ENCODE measurements around the gene GLIS1.

Gene GLIS1

DNA sequence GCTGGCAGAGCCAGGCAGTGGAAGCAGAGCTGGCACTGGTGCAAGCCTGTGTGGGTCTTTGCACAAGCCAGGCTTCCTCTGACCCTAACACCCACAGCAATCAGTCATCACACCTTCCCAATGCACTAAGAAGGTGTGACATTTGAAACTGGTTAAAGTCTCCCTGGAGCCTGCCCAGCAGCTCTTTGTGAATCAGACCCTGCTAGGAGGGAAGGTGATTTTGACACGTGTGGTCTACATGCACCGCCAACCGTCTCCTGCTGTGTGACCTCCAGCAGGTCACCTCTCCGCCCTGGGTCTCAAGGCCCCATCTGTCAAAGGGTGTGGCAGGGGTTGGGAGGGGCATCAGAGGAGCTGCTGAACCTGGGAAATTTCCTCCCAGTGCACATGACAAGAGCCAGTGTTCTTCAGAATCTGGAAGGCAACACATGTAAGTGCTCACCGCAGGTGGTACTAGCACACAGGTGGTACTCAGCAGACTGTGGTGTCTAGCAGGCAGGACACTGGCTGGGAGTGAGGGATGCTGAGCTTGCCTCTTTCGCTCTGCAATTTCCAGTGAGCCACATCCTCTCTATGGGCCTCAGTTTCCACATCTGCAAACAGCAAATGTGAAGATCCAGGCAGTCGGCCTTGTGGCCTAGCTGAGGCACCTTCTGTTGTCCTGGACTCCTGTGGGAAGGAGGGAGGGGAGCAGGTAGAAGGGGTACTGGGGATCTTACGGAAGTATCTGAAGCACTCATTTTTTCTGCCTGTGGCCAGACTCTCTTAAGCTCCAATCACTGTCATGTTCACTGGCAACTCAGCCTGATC lies 156.5 kb downstream of the GLIS1 start:
- DNase-seq: no peak
- TF ChIP-seq, protein P1, sequence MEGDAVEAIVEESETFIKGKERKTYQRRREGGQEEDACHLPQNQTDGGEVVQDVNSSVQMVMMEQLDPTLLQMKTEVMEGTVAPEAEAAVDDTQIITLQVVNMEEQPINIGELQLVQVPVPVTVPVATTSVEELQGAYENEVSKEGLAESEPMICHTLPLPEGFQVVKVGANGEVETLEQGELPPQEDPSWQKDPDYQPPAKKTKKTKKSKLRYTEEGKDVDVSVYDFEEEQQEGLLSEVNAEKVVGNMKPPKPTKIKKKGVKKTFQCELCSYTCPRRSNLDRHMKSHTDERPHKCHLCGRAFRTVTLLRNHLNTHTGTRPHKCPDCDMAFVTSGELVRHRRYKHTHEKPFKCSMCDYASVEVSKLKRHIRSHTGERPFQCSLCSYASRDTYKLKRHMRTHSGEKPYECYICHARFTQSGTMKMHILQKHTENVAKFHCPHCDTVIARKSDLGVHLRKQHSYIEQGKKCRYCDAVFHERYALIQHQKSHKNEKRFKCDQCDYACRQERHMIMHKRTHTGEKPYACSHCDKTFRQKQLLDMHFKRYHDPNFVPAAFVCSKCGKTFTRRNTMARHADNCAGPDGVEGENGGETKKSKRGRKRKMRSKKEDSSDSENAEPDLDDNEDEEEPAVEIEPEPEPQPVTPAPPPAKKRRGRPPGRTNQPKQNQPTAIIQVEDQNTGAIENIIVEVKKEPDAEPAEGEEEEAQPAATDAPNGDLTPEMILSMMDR (IDR thresholded peaks at IDR 0.05; ENCODE audit: low read depth, low read length, missing control alignments): no peak
- no peak overlapping the region for H3K27ac ChIP-seq
- in situ Hi-C loops (cut with HindIII; ENCODE audit: low pct_ligation_motif_present, low sequenced_read_pairs): no loop called here
- no peaks in the 10 kb centered on the region for H3K36me3 ChIP-seq (replicated peaks)
- H3K27me3 ChIP-seq (replicated peaks): no peaks in the 10 kb centered on the region
- H3K4me3 ChIP-seq (ENCODE audit: low read depth, low read length): no peak overlapping the region

DNA sequence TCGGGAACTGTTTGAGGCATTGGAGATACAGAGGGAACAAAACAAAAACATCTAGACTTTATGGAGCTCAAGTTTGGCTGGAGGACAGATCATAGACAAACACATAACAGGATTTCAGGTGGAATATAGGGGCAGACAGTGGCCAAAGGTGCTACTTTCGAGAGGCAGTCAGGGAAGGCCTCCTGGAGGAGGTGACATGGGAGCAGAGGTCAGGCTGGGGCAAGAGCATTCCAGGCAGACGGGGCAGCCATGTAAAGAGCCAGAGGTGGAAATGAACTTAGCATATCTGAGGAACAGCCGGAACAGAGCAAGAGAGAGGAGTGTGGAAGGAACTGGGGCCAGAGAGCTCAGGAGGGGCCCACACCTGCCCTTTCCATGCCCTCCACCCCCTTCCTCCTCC lies 157.5 kb downstream of the GLIS1 start:
- no peak for DNase-seq
- Histone ChIP-seq H3K4me3 (ENCODE audit: low read depth, low read length) (no peak overlapping the region), H3K27ac (no peak overlapping the region), H3K36me3 (replicated peaks) (no peaks in the 10 kb centered on the region), H3K27me3 (replicated peaks) (no peaks in the 10 kb centered on the region)
- TF ChIP-seq, protein P1 (IDR thresholded peaks at IDR 0.05; ENCODE audit: low read depth, low read length, missing control alignments): no peak
- in situ Hi-C loops (cut with HindIII; ENCODE audit: low pct_ligation_motif_present, low sequenced_read_pairs): no loop called here

DNA sequence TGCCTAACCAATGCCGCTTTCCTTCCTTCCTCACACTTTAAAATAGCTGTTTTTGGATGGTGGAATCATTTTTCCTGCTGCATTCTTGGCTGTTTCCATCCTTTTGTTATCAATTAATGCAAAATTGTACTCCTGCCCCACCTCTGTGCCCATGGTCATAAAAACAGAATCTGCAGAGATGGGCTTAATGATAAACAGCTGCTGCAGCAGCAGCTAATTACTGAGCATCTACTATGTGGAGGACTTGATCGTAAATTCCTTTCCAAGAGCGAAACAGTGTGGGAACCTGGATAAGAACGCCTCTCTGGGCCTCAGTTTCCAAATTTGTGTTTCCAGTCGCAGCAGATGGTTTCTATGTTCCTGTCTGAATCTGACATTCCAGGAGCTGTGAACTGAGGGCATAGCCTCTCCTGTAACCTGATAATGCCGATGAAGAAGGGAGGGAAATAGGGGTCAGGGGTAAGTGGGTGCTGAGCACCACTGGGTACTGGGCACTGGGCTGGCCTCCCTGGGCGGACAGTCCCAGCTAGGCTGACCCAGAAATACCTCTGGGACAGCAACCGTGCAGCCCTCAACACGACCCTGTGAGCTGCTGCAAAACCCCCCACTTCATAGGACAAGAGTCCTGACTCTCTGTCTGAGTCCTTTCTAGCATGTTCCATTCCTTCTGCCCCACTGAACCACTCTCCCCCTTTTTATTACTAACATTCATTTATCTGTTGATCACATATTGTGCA lies 158.1 kb downstream of the GLIS1 start:
- no peak overlapping the region for H3K4me3 ChIP-seq (ENCODE audit: low read depth, low read length)
- H3K36me3 ChIP-seq (replicated peaks): no peaks in the 10 kb centered on the region
- in situ Hi-C loops (cut with HindIII; ENCODE audit: low pct_ligation_motif_present, low sequenced_read_pairs): no loop called here
- H3K27ac ChIP-seq: no peak overlapping the region
- TF ChIP-seq, protein P1 (IDR thresholded peaks at IDR 0.05; ENCODE audit: low read depth, low read length, missing control alignments): no peak
- DNase-seq: no peak
- H3K27me3 ChIP-seq (replicated peaks): no peaks in the 10 kb centered on the region

DNA sequence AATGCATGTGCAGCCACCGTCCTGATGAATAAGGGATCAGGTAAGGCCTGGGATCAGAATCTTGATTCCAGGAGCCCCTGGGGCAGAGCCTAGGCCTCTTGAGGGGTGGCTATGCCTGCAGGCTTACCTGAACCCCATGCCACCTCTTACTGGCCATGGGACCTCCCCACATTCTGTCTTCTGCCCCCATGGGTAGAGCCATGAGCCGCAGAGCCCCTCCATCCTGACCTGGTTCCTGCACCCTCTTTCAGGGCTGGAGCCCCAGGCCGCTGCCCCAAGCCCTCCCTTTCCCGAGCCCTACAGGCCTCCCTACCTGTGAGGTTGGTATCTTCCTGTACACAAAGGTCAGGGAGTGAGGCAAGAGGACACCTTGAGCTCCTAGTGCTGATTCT lies 159.0 kb downstream of the GLIS1 start:
- in situ Hi-C loops (cut with HindIII; ENCODE audit: low pct_ligation_motif_present, low sequenced_read_pairs): no loop called here

DNA sequence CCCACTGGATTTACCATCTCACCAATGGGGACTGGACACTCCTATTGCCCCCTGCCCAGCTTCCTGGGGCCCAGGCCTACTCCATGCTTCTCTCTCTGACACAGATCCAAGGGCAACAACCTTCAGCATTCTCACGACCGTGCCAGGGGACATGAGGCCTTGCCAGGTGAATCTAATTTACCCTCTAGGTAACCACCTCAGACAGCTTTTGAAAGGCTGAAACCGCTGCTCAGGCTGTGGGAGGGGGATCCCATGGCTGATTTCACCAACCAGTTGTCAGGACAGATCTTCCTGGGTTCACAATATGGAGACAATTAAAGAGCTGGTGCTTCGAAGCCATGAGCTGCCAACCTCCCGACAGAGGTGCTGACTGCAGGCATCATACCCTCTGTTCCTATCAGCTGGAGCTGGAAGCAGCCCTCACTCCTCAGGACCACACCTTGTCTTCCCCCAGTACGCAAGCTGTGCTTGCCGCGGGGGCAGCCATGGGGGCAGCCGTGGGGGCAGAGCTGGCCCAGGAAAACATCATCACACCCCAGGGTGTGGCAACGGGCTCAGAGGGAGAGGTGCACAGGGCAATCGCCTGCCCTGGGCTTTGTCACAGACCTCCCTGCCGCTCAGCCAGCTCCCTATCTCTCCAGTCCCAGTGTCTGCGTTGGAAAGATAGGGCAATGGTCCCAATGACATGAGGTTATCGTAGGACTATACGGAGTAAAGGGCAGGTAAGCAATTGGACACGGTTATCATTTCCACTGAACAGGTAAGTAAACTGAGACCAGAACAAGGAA lies 159.5 kb downstream of the GLIS1 start:
- no peak for DNase-seq
- Histone ChIP-seq H3K4me3 (ENCODE audit: low read depth, low read length) (no peak overlapping the region), H3K36me3 (replicated peaks) (no peaks in the 10 kb centered on the region), H3K27ac (no peak overlapping the region), H3K27me3 (replicated peaks) (no peaks in the 10 kb centered on the region)
- in situ Hi-C loops (cut with HindIII; ENCODE audit: low pct_ligation_motif_present, low sequenced_read_pairs): no loop called here
- TF ChIP-seq, protein P1 (IDR thresholded peaks at IDR 0.05; ENCODE audit: low read depth, low read length, missing control alignments): no peak

More for the DNA sequence above, 159.0 kb downstream of the GLIS1 start:
- Histone ChIP-seq H3K36me3 (replicated peaks) (no peaks in the 10 kb centered on the region), H3K4me3 (ENCODE audit: low read depth, low read length) (no peak overlapping the region), H3K27me3 (replicated peaks) (no peaks in the 10 kb centered on the region), H3K27ac (no peak overlapping the region)
- no peak for DNase-seq
- TF ChIP-seq, protein P1 (IDR thresholded peaks at IDR 0.05; ENCODE audit: low read depth, low read length, missing control alignments): no peak
